Chondrocyte (in vitro differentiated cells): ENCODE measurements around the gene PTPMT1. TPM values are rescaled to one million over a fixed set of nuclear protein-coding genes. Genes with fewer than 3 reads are reported as not detected.

Source experiments
- DNase-seq: peaks from one replicate; pipeline ENCODE4 v3.0.0; 2021; ENCODE audit warnings: mixed read lengths, low spot score
- H3K27ac Mint-ChIP-seq: one replicate; pipeline ENCODE4 v1.8.0; 2021; ENCODE audit warnings: mild to moderate bottlenecking, moderate library complexity, mixed read lengths; ENCODE audit not compliant: unreplicated experiment
- H3K27me3 Mint-ChIP-seq: 2 replicates; pipeline ENCODE4 v1.8.0; 2021; ENCODE audit warnings: low read depth, mixed read lengths
- H3K36me3 Mint-ChIP-seq: 2 replicates; pipeline ENCODE4 v1.8.0; 2021; ENCODE audit warnings: low read depth, mixed read lengths
- H3K4me1 Mint-ChIP-seq: 2 replicates; pipeline ENCODE4 v1.8.0; 2021; ENCODE audit warnings: low read depth, mild to moderate bottlenecking, mixed read lengths
- H3K4me3 Mint-ChIP-seq: one replicate; pipeline ENCODE4 v1.8.0; 2021; ENCODE audit warnings: mild to moderate bottlenecking, moderate library complexity, mixed read lengths; ENCODE audit not compliant: unreplicated experiment
- H3K9me3 Mint-ChIP-seq: 2 replicates; pipeline ENCODE4 v1.8.0; 2021; ENCODE audit warnings: low read depth, mixed read lengths
- CTCF ChIP-seq: fragments of 200-600 bp; sonication (generic); IDR thresholded peaks from 2 replicates; pipeline ENCODE4 v1.5.0; 2021; ENCODE audit warnings: antibody characterized with exemption, mild to moderate bottlenecking, moderate library complexity
- total RNA-seq: library from RNA; stranded (reverse); gene quantifications from 3 replicates; pipeline ENCODE4 v1.2.1, GENCODE V29; 2021

Gene PTPMT1
- total RNA-seq, 1 donor from 2014 or later = 43.5 TPM

- peaks cover 42% of the 10 kb centered on the region for H3K4me1 Mint-ChIP-seq
- DNase-seq = no peak
- no peak overlapping the region for H3K27ac Mint-ChIP-seq
- peaks cover 9% of the 10 kb centered on the region for H3K36me3 Mint-ChIP-seq
- TF ChIP-seq CTCF = no peak
- H3K4me3 Mint-ChIP-seq = no peak overlapping the region
- H3K9me3 Mint-ChIP-seq = no peaks in the 10 kb centered on the region
- H3K27me3 Mint-ChIP-seq = no peaks in the 10 kb centered on the region
Observed at GRCh38 chr11:47569646-47570045, 4.2 kb downstream of the PTPMT1 start.

GRCh38 chr11:47570651-47571356, 5.4 kb downstream of the PTPMT1 start:
- Mint-ChIP-seq H3K9me3 (no peaks in the 10 kb centered on the region), H3K27me3 (no peaks in the 10 kb centered on the region), H3K36me3 (peaks cover 10% of the 10 kb centered on the region), H3K27ac (peak overlapping the region; percentile 68), H3K4me3 (no peak overlapping the region), H3K4me1 (peaks cover 37% of the 10 kb centered on the region)
- TF ChIP-seq CTCF = no peak
- no peak for DNase-seq

- TF ChIP-seq CTCF = no peak
- Mint-ChIP-seq H3K9me3 (no peaks in the 10 kb centered on the region), H3K4me3 (no peak overlapping the region), H3K4me1 (peaks cover 31% of the 10 kb centered on the region), H3K27ac (peak overlapping the region; percentile 68), H3K27me3 (no peaks in the 10 kb centered on the region), H3K36me3 (peaks cover 10% of the 10 kb centered on the region)
- DNase-seq = no peak
Observed at GRCh38 chr11:47571357-47571729, 5.9 kb downstream of the PTPMT1 start.

- Mint-ChIP-seq H3K4me1 (peaks cover 26% of the 10 kb centered on the region), H3K27me3 (no peaks in the 10 kb centered on the region), H3K9me3 (no peaks in the 10 kb centered on the region), H3K27ac (peak overlapping the region; percentile 82), H3K36me3 (peaks cover 10% of the 10 kb centered on the region), H3K4me3 (no peak overlapping the region)
- no peak for TF ChIP-seq CTCF
- no peak for DNase-seq
Observed at GRCh38 chr11:47571895-47572294, 6.5 kb downstream of the PTPMT1 start.

GRCh38 chr11:47572715-47573255, 7.4 kb downstream of the PTPMT1 start:
- Mint-ChIP-seq H3K9me3 (no peaks in the 10 kb centered on the region), H3K36me3 (peaks cover 10% of the 10 kb centered on the region), H3K27me3 (no peaks in the 10 kb centered on the region), H3K27ac (peak overlapping the region; percentile 82), H3K4me3 (no peak overlapping the region), H3K4me1 (peaks cover 35% of the 10 kb centered on the region)
- no peak for TF ChIP-seq CTCF
- DNase-seq = peak; percentile 42
